BJ (cell line): ENCODE data around the gene DECR2. TPM values are rescaled to one million over a fixed set of nuclear protein-coding genes. Genes with fewer than 3 reads are reported as not detected.

Experiments
- CTCF ChIA-PET: fragments of 350-600 bp; formaldehyde crosslinking; extraction: SDS; loops from one replicate; lab custom pipeline; 2021; ENCODE audit warnings: antibody characterized with exemption, inconsistent platforms; lab: Yijun Ruan, JAX
- POLR2A ChIA-PET: fragments of 300-600 bp; sonication (Branson Sonifier 250); formaldehyde crosslinking; extraction: SDS; loops from one replicate; lab custom pipeline; 2021; ENCODE audit warnings: antibody characterized with exemption; lab: Charles Lee
- DNase-seq: peaks from one replicate; pipeline ENCODE4 v3.0.0-alpha.2; 2011; ENCODE audit warnings: low read depth
- H3K27me3 ChIP-seq: 2 replicates; pipeline ENCODE4 v1.6.0; 2011; ENCODE audit warnings: low read length; ENCODE audit not compliant: control insufficient read depth, insufficient read depth
- H3K36me3 ChIP-seq: 2 replicates; pipeline ENCODE4 v1.5.1; 2011; ENCODE audit warnings: low read length; ENCODE audit not compliant: control insufficient read depth, insufficient read depth
- H3K4me3 ChIP-seq: 2 replicates; pipeline ENCODE4 v1.5.1; 2011; ENCODE audit warnings: low read depth, mild to moderate bottlenecking, control low read depth, low read length
- CTCF ChIP-seq: IDR thresholded peaks from 2 replicates; pipeline ENCODE4 v1.5.1; 2011; ENCODE audit warnings: low read depth, mild to moderate bottlenecking, control low read depth, inconsistent platforms, low read length, moderate library complexity; ENCODE audit not compliant: insufficient read depth
- polyA plus RNA-seq: library from polyadenylated mRNA; depleted of rRNA; stranded (reverse); fragments of >200 nt; gene quantifications from 2 replicates; pipeline ENCODE4 v1.2.3, GENCODE V29; 2011

DECR2 gene
- polyA plus RNA-seq, 1 experiment, result 23.6 TPM

GRCh38 chr16:371515-372301 is 30.0 kb upstream of the DECR2 start:
- DNase-seq, result no peak
- ChIA-PET POLR2A (no interaction called here), CTCF (interaction anchor here (1.6 to 1.9 kb wide), 2 partner anchors 9 to 11 kb away, joined by 4 to 10 read pairs; no protein-coding TSS in a partner anchor)
- Histone ChIP-seq H3K27me3 (no peaks in the 10 kb centered on the region), H3K4me3 (no peak overlapping the region), H3K36me3 (peaks cover 42% of the 10 kb centered on the region)
- no peak for TF ChIP-seq CTCF

DNA sequence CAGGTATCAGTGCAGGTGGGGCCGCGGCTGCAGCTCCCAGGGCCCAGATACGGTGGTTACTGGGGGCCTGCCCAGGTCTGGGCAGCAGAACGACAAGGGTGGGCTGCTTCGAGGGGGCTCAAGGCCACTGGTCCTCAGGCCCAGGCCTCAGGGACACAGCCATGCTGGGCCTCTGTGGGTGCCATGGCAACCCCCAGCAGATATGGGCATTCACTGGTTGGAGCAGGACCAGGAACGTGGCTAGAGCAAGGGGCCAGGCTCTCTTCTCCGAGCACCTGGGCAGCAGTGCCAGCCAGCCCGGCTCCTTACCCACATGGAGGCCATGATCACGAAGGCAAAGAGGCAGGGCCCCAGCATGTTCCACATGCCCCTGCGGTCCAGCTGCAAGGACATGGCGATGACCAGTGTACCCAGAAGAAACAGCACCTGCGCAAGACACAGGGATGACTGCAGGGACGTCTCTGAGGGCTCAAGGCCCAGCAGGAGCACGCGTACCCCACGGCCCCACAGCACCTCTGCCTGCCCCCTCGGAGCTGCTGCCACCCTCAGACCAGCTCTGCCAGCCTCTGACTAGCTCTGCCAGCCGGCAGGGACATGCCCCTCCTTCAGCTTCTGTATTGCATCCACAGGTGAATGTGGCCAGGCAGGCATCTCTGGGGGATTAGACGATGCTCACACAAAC is 29.2 kb upstream of the DECR2 start:
- peaks cover 41% of the 10 kb centered on the region for H3K36me3 ChIP-seq

GRCh38 chr16:373020-373598 is 28.6 kb upstream of the DECR2 start:
- H3K27me3 ChIP-seq, result no peaks in the 10 kb centered on the region
- ChIA-PET CTCF (no interaction called here), POLR2A (no interaction called here)
- TF ChIP-seq CTCF, result no peak
- no peak overlapping the region for H3K4me3 ChIP-seq
- H3K36me3 ChIP-seq, result peaks cover 35% of the 10 kb centered on the region
- DNase-seq, result no peak

More for the DNA sequence above, 29.2 kb upstream of the DECR2 start:
- ChIA-PET CTCF (no interaction called here), POLR2A (no interaction called here)
- DNase-seq, result no peak
- Histone ChIP-seq H3K27me3 (no peaks in the 10 kb centered on the region), H3K4me3 (no peak overlapping the region)
- TF ChIP-seq CTCF, result no peak

DNA sequence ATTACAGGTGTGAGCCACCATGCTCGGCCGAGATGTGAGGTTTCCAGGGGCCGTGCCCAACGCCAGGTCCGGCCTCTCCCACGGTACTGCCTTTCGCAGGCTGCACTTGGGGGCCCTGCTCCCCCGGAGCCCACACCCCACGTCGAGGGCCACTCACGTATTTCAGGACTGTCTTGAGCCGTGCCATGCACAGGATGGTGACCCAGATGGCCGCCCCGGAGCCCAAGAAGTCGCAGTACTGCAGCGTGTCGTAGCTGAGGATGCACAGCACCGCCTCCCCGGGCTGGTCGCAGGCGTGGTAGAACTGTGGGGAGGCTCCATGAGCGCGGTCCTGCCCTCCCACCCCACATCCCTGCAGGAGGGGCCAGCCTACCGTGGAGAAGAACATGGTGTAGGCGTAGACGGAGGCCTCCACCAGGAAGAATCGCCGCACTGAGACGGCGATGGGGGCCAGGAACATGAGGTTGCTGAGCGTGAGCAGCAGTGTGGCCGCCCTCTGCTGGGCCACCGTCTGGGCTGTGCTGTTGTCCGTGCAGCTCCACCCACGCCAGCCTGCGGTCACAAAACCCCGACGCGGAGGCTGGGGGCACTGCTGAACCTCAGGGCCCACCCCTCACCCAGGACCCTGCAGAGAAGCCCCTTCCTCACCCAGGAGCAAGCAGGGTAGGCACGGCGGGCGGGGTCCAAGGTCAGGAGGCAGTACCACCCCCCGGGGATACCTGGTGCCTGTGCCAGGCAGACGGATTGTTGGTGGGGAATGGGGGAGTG is 27.7 kb upstream of the DECR2 start:
- peaks cover 28% of the 10 kb centered on the region for H3K36me3 ChIP-seq
- ChIA-PET CTCF (no interaction called here), POLR2A (no interaction called here)
- no peaks in the 10 kb centered on the region for H3K27me3 ChIP-seq
- no peak for TF ChIP-seq CTCF
- no peak overlapping the region for H3K4me3 ChIP-seq
- no peak for DNase-seq

GRCh38 chr16:374616-374926 is 27.1 kb upstream of the DECR2 start:
- Histone ChIP-seq H3K4me3 (no peak overlapping the region), H3K36me3 (peaks cover 28% of the 10 kb centered on the region), H3K27me3 (no peaks in the 10 kb centered on the region)
- TF ChIP-seq CTCF, result no peak
- ChIA-PET POLR2A (no interaction called here), CTCF (no interaction called here)
- no peak for DNase-seq
